C4-2B (cell line): Measurements from ENCODE around the gene TRAF3IP1.

Experiments used
- H3K27ac ChIP-seq: fragments of 450-650 bp; 2 replicates; pipeline ENCODE4 v1.5.1; 2017
- ZFX ChIP-seq: fragments of 450-650 bp; IDR thresholded peaks from 2 replicates; pipeline ENCODE4 v1.6.1; 2017
- TF ChIP-seq, protein P1 (sequence below): fragments of 450-650 bp; conservative IDR thresholded peaks from 2 replicates; pipeline ENCODE4 v1.5.1; 2017; ENCODE audit warnings: mild to moderate bottlenecking

TRAF3IP1 gene

GRCh38 chr2:238388794-238389193, 68.5 kb downstream of the TRAF3IP1 start:
- TF ChIP-seq, protein P1, sequence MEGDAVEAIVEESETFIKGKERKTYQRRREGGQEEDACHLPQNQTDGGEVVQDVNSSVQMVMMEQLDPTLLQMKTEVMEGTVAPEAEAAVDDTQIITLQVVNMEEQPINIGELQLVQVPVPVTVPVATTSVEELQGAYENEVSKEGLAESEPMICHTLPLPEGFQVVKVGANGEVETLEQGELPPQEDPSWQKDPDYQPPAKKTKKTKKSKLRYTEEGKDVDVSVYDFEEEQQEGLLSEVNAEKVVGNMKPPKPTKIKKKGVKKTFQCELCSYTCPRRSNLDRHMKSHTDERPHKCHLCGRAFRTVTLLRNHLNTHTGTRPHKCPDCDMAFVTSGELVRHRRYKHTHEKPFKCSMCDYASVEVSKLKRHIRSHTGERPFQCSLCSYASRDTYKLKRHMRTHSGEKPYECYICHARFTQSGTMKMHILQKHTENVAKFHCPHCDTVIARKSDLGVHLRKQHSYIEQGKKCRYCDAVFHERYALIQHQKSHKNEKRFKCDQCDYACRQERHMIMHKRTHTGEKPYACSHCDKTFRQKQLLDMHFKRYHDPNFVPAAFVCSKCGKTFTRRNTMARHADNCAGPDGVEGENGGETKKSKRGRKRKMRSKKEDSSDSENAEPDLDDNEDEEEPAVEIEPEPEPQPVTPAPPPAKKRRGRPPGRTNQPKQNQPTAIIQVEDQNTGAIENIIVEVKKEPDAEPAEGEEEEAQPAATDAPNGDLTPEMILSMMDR: no peak
- TF ChIP-seq ZFX: no peak
- H3K27ac ChIP-seq: peak overlapping the region; percentile 28; the same call in 1 of the 2 replicates

DNA sequence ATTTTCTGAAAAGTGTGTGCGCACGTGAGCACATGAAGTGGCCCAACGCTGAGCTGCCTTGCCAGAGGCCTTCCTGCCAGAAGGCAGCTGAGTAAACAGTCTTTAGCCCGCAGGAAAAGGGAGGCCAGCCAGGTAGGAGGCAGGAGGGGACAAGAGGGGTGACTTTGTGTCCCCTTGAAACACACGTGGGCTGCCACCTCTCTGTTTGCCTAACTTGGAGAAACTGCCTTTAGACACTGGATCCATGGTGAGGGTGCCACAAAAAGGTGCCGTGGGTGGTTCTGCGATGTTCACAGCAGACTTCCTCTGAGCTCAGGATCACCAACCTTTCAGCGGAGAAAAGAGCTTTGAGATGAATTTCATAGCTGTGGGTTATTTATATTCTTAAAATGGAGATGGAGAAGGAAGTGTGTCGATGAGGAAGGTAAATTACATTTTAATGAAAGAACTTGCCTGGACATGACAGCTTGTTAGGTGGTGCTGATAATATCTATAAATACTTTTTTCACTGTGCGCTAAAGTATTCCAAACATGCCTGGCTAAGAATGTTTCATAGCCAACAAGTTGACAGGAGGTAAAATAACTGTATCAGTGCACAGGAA, 69.8 kb downstream of the TRAF3IP1 start:
- H3K27ac ChIP-seq: peak overlapping the region; percentile 79
- TF ChIP-seq, protein P1: no peak
- no peak for TF ChIP-seq ZFX

DNA sequence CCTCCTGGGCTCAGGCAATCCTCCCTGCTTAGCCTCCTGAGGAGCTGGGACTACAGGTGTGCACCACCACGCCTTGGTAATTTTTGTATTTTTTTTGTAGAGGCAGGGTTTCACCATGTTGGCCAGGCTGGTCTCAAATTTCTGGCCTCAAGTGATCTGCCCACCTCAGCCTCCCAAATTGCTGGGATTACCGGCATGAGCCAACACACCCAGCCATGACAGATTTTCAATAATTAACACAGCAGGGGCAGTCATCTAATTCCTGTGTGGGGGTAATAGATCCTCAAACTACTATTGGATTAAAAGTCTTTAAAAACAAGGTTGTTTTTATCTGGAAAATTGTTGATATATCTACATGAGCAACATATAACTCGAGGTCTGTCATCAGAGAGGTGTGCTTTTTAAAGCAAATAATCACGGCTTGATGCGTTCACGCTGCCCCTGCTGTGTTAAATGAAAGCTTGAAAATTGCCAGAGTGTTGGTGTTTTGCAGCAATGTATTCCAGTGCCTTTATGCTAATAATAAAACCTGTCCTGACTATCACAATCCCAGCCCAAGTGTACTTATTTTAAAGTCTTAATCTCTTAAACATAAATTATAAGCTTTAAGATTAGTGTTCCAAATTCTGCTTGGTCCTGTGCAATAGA, 70.8 kb downstream of the TRAF3IP1 start:
- H3K27ac ChIP-seq: peak overlapping the region; percentile 79
- TF ChIP-seq, protein P1: no peak
- TF ChIP-seq ZFX: no peak

DNA sequence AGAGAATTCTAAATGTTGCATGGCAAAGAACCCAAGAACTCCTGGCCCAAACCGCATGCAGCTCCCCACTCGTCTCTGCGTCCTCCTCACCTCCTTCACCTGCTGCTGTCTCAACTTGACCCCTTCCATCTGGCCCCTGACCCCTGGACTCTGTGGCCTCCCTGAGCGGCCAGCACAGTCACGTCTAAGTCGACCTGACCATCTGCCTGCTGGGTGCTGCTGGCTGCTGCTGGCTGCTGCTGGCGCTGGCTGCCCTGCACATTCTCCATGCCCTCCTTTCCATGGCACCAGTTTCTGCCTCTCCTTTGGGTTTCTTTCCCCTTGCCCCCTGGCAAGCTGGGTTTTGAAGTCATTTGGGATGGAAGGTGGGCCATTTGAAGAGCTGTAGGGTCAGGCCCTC, 76.3 kb downstream of the TRAF3IP1 start:
- no peak overlapping the region; the same call in 1 of the 2 replicates for H3K27ac ChIP-seq
- no peak for TF ChIP-seq ZFX
- TF ChIP-seq, protein P1: no peak

DNA sequence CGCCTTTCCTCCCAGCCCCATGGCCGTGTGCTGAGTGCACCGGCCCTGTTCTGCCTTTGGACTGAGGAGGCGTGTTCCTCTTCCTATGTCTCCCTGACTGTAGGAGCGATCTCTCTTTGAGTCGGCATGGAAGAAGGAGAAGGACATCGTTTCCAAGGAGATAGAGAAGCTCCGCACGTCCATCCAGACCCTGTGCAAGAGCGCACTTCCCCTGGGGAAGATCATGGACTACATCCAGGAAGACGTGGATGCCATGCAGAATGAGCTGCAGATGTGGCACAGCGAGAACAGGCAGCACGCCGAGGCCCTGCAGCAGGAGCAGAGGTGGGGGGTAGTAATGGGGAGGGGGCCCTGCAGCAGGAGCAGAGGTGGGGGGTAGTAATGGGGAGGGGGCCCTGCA, 77.0 kb downstream of the TRAF3IP1 start:
- no peak for TF ChIP-seq ZFX
- TF ChIP-seq, protein P1: no peak

DNA sequence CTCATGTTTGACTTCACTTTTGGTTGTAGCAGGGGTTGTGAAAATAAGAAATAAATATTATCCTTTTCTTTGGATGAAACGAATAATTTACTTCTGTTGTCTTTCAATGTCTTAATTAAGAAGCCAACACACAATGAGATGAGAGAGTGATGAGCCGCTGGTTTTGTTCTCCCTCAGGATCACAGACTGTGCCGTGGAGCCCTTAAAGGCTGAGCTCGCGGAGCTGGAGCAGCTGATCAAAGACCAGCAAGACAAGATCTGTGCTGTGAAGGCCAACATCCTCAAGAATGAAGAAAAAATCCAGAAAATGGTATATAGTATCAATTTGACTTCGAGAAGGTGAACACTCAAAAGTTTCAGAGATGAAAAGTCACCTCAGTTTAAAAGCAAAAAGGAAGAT, 78.3 kb downstream of the TRAF3IP1 start:
- no peak for TF ChIP-seq ZFX
- TF ChIP-seq, protein P1: no peak
- no peak overlapping the region for H3K27ac ChIP-seq

More for the DNA sequence above, 77.0 kb downstream of the TRAF3IP1 start:
- no peak overlapping the region for H3K27ac ChIP-seq

- TF ChIP-seq ZFX: no peak
- TF ChIP-seq, protein P1: no peak
- no peak overlapping the region for H3K27ac ChIP-seq
Measured at GRCh38 chr2:238399094-238399493, 78.8 kb downstream of the TRAF3IP1 start.
